ENCODE results near the gene TRPT1. TPM values are rescaled to one million over a fixed set of nuclear protein-coding genes. Genes with fewer than 3 reads are reported as not detected.

Gene TRPT1
- total RNA-seq, 3 donors from 2014 or later (not counting 1 experiment from before 2014, with no cell fraction given), result 22.7 to 30.8 (median 28.5) TPM

DNA sequence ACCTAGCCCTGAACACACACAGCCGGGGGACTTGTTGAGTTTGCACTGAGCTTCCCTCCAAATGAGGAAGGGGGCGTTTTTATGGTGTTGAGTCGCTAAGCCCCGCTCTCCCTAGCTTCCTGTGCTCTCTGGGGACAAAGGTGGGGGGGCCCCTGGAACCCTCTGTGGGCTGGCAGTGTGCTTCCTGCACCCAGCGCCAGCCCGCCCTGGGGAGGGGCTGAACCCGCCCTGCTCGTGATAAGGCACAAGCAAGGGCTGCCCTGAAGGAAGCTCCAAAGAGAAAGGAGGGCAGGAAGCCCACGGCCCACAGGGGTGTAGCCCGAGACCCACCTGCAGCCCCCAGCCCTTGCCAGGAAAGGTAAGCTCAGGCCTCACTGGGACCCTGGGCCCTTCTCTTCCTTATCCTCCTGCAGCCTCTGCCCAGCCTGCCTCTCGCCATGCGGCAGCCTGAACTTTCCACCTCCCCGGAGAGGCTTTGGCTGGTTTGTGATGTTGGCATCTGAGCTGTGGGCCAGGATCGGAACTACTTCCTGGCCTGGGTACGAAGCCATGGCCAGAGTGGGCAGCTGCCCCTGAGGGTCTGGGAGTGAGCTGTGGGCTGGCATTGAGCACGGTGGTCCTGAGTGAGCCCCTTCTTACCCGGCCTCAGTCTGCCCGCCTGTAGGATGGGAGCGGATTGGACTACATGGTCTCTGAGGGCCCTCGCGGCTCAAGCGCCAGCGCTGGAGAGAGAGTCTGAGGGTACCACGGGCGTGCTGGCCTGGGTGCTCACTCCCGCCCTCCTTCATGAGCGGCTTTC, 19.3 kb downstream of the TRPT1 start, which contains the start of gene FERMT3:
Gene FERMT3 (plus strand): TSS at position 265 of the 799 bp plus-strand sequence. CDS start 644 bp downstream, outside the sequence.
- WGBS (ENCODE audit: insufficient coverage), result 2% methylated on average over 27 of the region's 27 CpGs
- TF ChIP-seq, protein P1, sequence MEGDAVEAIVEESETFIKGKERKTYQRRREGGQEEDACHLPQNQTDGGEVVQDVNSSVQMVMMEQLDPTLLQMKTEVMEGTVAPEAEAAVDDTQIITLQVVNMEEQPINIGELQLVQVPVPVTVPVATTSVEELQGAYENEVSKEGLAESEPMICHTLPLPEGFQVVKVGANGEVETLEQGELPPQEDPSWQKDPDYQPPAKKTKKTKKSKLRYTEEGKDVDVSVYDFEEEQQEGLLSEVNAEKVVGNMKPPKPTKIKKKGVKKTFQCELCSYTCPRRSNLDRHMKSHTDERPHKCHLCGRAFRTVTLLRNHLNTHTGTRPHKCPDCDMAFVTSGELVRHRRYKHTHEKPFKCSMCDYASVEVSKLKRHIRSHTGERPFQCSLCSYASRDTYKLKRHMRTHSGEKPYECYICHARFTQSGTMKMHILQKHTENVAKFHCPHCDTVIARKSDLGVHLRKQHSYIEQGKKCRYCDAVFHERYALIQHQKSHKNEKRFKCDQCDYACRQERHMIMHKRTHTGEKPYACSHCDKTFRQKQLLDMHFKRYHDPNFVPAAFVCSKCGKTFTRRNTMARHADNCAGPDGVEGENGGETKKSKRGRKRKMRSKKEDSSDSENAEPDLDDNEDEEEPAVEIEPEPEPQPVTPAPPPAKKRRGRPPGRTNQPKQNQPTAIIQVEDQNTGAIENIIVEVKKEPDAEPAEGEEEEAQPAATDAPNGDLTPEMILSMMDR (IDR thresholded peaks at IDR 0.05), result no peak
- Histone ChIP-seq H3K4me1 (ENCODE audit: control insufficient read depth, insufficient read depth, low read length) (peaks cover 50% of the 10 kb centered on the region), H3K9me3 (ENCODE audit: control insufficient read depth, insufficient read depth, low read length) (no peaks in the 10 kb centered on the region), H3K27me3 (ENCODE audit: control insufficient read depth, insufficient read depth, low read length) (no peaks in the 10 kb centered on the region), H3K4me3 (ENCODE audit: low read length) (peak within 1 kb of the TSS; percentile 91), H3K27ac (ENCODE audit: low read length) (peak within 1 kb of the TSS; percentile 89), H3K36me3 (ENCODE audit: control insufficient read depth, insufficient read depth, low read length) (peaks cover 52% of the 10 kb centered on the region)
- ATAC-seq (peak; percentile 38 to 57 (median 44)), DNase-seq (peak; percentile 45 to 79)
- Mint-ChIP-seq H3K4me3 (peak within 1 kb of the TSS; percentile 92), H3K27me3 (ENCODE audit: low read depth in 2 of 2) (no peaks in the 10 kb centered on the region), H3K9me3 (no peaks in the 10 kb centered on the region), H3K4me1 (peaks cover 28 to 55% of the 10 kb centered on the region in 2 donors), H3K36me3 (peaks cover 6% of the 10 kb centered on the region), H3K27ac (peak within 1 kb of the TSS; percentile 88 to 96)
- intact Hi-C loops (cut with micrococcal nuclease), result loop anchor here (1.0 to 5.0 kb wide), 5 partner anchors 20 to 136 kb away; partner anchors contain the start of genes BAD, CCDC88B, DNAJC4 and STIP1

DNA sequence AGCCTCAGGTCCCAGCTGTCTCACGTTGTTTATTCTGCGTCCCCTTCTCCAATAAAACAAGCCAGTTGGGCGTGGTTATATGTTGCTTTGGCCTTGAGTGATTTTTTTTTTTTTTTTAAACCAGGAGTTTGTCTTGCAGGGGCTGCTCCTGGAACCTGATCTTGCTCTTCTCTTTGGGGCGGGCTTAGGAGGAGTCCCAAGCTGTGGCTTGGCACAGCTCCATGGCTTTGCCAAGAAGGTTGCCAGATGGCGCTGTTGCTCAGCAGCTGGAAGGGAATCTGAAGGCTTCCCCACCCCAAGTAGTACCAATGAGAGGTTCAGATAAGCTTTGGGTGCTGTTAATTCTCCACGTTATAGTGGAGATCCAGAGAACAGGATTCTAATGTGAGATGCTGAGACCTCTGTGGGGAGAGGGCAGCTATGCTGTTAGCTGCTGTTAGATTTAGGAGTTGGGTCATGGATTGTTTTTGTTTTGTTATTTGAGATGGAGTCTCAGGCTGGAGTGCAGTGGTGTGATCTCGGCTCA, 21.5 kb downstream of the TRPT1 start:
- Mint-ChIP-seq H3K36me3 (peaks cover 6% of the 10 kb centered on the region), H3K9me3 (no peaks in the 10 kb centered on the region), H3K27ac (peak overlapping the region; percentile 77 to 88), H3K4me3 (peak overlapping the region; percentile 74), H3K27me3 (ENCODE audit: low read depth in 2 of 2) (no peaks in the 10 kb centered on the region), H3K4me1 (peaks cover 28 to 53% of the 10 kb centered on the region in 2 donors)
- Histone ChIP-seq H3K4me3 (ENCODE audit: low read length) (no peak overlapping the region), H3K9me3 (ENCODE audit: control insufficient read depth, insufficient read depth, low read length) (no peaks in the 10 kb centered on the region), H3K27ac (ENCODE audit: low read length) (no peak overlapping the region), H3K4me1 (ENCODE audit: control insufficient read depth, insufficient read depth, low read length) (peaks cover 50% of the 10 kb centered on the region), H3K36me3 (ENCODE audit: control insufficient read depth, insufficient read depth, low read length) (peaks cover 56% of the 10 kb centered on the region), H3K27me3 (ENCODE audit: control insufficient read depth, insufficient read depth, low read length) (no peaks in the 10 kb centered on the region)
- ATAC-seq (peak; percentile 39 to 60 (median 55)), DNase-seq (peak; percentile 69 to 96)
- 29% methylated on average over 6 of the region's 7 CpGs for WGBS (ENCODE audit: insufficient coverage)
- TF ChIP-seq, protein P1 (IDR thresholded peaks at IDR 0.05), result peak; percentile 68
- intact Hi-C loops (cut with micrococcal nuclease), result loop anchor here (1.0 to 5.0 kb wide), 2 partner anchors 100 to 448 kb away; no protein-coding TSS in a partner anchor

DNA sequence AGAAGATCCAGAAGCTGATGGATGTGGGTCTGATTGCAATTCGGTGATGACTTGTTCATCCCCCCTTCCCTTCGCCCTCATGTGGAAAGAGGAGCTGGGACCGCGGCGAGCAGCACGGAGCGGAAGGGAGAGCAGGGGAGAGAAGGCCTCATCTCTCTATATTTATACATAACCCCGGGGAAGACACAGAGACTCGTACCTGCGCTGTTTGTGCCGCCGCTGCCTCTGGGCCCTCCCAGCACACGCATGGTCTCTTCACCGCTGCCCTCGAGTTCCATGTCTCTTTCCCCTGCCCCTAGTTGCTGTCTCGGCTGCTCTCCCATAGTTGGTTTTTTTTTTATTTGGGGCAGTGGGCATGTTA, 21.9 kb downstream of the TRPT1 start:
- DNase-seq, result no peak
- WGBS (ENCODE audit: insufficient coverage), result 93% methylated on average over 16 of the region's 16 CpGs

More for the DNA sequence above, 21.9 kb downstream of the TRPT1 start:
- TF ChIP-seq, protein P1 (IDR thresholded peaks at IDR 0.05), result no peak
- Histone ChIP-seq H3K27ac (ENCODE audit: low read length) (no peak overlapping the region), H3K4me1 (ENCODE audit: control insufficient read depth, insufficient read depth, low read length) (peaks cover 48% of the 10 kb centered on the region), H3K27me3 (ENCODE audit: control insufficient read depth, insufficient read depth, low read length) (no peaks in the 10 kb centered on the region), H3K9me3 (ENCODE audit: control insufficient read depth, insufficient read depth, low read length) (no peaks in the 10 kb centered on the region), H3K36me3 (ENCODE audit: control insufficient read depth, insufficient read depth, low read length) (peaks cover 53% of the 10 kb centered on the region), H3K4me3 (ENCODE audit: low read length) (no peak overlapping the region)
- Mint-ChIP-seq H3K9me3 (no peaks in the 10 kb centered on the region), H3K27me3 (ENCODE audit: low read depth in 2 of 2) (no peaks in the 10 kb centered on the region), H3K4me1 (peaks cover 25 to 48% of the 10 kb centered on the region in 2 donors), H3K36me3 (peaks cover 6% of the 10 kb centered on the region), H3K4me3 (no peak overlapping the region), H3K27ac (peak overlapping the region; percentile 77 to 88)
- ATAC-seq, result no peak
- intact Hi-C loops (cut with micrococcal nuclease), result loop anchor here (1.0 to 5.0 kb wide), 2 partner anchors 100 to 448 kb away; no protein-coding TSS in a partner anchor
